MCF 10A (cell line): ENCODE data around the gene KLHL8. TPM values are rescaled to one million over a fixed set of nuclear protein-coding genes. Genes with fewer than 3 reads are reported as not detected.

Experiments
- BruUV-seq: library from RNA; stranded (reverse); fragments of 400-500 nt; replicated peaks from 2 replicates; lab custom pipeline; 2021; lab: Mats Ljungman, UMichigan
- CTCF ChIA-PET: fragments of 300-600 bp; sonication (Branson Sonifier 250); formaldehyde crosslinking; extraction: SDS; loops from one replicate; lab custom pipeline; 2021; ENCODE audit warnings: antibody characterized with exemption, inconsistent platforms; lab: Yijun Ruan, JAX
- POLR2A ChIA-PET: fragments of 300-600, 350-650 bp; sonication (Branson Sonifier 250); formaldehyde crosslinking; extraction: SDS; loops from one replicate; lab custom pipeline; 2020; ENCODE audit warnings: antibody characterized with exemption, inconsistent platforms; lab: Yijun Ruan, JAX
- DNase-seq: peaks from one replicate; pipeline ENCODE4 v3.0.0-alpha.2; 2018; ENCODE audit not compliant: unreplicated experiment
- H3K27ac Mint-ChIP-seq: one replicate; pipeline ENCODE4 v1.8.0; 2022; ENCODE audit warnings: mild to moderate bottlenecking, low read depth, mixed read lengths; ENCODE audit not compliant: unreplicated experiment
- H3K27me3 Mint-ChIP-seq: one replicate; pipeline ENCODE4 v1.8.0; 2022; ENCODE audit warnings: mixed read lengths; ENCODE audit not compliant: insufficient read depth, unreplicated experiment
- H3K36me3 Mint-ChIP-seq: one replicate; pipeline ENCODE4 v1.8.0; 2022; ENCODE audit warnings: mild to moderate bottlenecking, moderate library complexity, mixed read lengths; ENCODE audit not compliant: insufficient read depth, unreplicated experiment
- H3K4me1 Mint-ChIP-seq: one replicate; pipeline ENCODE4 v1.8.0; 2022; ENCODE audit warnings: mixed read lengths; ENCODE audit not compliant: insufficient read depth, unreplicated experiment
- H3K4me3 Mint-ChIP-seq: one replicate; pipeline ENCODE4 v1.8.0; 2022; ENCODE audit warnings: mild to moderate bottlenecking, moderate library complexity, mixed read lengths; ENCODE audit not compliant: unreplicated experiment
- H3K9me3 Mint-ChIP-seq: one replicate; pipeline ENCODE4 v1.8.0; 2022; ENCODE audit warnings: mixed read lengths; ENCODE audit not compliant: unreplicated experiment
- intact Hi-C: fragments of 100-400 bp; cut with micrococcal nuclease; formaldehyde crosslinking; loops from 2 replicates; pipeline ENCODE4 v1.14.1; 2022
- total RNA-seq: library from RNA; stranded (reverse); gene quantifications from 2 replicates; pipeline ENCODE4 v1.2.3, GENCODE V29; 2022
- TF ChIP-seq, protein P1 (sequence below): fragments of 200-600 bp; IDR thresholded peaks from one replicate; pipeline ENCODE4 v1.8.0; 2022; ENCODE audit warnings: antibody characterized with exemption, mild to moderate bottlenecking; ENCODE audit not compliant: unreplicated experiment

Gene KLHL8
- total RNA-seq, 1 experiment from 2014 or later: 14.9 TPM

DNA sequence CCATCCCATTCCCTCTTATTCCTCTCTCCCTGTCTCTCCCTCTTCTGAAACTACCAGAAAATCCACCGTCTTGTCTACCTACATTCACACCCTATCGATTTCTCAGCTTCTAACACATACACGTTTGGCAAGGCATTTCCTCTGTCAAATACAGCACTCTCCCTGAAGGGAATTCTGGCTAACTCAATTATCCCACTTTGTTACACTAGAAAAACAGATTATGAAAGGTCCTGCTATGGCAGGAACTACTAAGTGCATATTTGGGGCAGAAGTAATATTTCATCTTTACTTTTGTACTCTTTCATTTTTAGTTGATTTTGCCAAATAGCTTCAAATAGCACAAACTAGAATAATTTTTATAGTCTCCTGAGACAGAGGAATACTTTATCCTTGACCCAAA, 46.6 kb upstream of the KLHL8 start:
- Mint-ChIP-seq H3K27me3 (no peaks in the 10 kb centered on the region), H3K9me3 (no peaks in the 10 kb centered on the region), H3K4me3 (no peak overlapping the region), H3K36me3 (no peaks in the 10 kb centered on the region), H3K27ac (no peak overlapping the region), H3K4me1 (no peaks in the 10 kb centered on the region)
- intact Hi-C loops: no loop called here
- TF ChIP-seq, protein P1, sequence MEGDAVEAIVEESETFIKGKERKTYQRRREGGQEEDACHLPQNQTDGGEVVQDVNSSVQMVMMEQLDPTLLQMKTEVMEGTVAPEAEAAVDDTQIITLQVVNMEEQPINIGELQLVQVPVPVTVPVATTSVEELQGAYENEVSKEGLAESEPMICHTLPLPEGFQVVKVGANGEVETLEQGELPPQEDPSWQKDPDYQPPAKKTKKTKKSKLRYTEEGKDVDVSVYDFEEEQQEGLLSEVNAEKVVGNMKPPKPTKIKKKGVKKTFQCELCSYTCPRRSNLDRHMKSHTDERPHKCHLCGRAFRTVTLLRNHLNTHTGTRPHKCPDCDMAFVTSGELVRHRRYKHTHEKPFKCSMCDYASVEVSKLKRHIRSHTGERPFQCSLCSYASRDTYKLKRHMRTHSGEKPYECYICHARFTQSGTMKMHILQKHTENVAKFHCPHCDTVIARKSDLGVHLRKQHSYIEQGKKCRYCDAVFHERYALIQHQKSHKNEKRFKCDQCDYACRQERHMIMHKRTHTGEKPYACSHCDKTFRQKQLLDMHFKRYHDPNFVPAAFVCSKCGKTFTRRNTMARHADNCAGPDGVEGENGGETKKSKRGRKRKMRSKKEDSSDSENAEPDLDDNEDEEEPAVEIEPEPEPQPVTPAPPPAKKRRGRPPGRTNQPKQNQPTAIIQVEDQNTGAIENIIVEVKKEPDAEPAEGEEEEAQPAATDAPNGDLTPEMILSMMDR: no peak
- BruUV-seq: no TSS peak
- ChIA-PET POLR2A (no interaction called here), CTCF (interaction anchor here (0.7 kb wide), 2 partner anchors 111 to 576 kb away, joined by 3 read pairs; no protein-coding TSS in a partner anchor)
- DNase-seq: no peak

DNA sequence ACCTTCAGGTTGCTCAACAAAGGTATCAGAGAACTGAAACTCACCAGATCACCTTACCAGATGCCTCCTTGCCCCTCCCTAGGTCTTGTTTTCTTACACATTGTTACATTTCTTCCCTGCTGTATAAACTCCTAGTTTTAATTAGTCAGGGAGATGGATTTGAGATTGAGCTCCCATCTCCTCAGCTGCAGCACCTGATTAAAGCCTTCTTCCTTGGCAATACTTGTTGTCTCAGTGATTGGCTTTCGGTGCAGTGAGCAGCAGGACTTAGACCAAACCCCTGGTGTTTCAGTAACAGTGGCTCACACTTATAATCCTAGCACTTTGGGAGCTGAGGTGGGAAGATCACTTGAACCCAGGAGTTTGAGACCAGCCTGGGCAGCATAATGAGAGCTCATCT, 42.5 kb upstream of the KLHL8 start:
- Mint-ChIP-seq H3K36me3 (no peaks in the 10 kb centered on the region), H3K9me3 (no peaks in the 10 kb centered on the region), H3K4me3 (no peak overlapping the region), H3K27ac (no peak overlapping the region), H3K27me3 (no peaks in the 10 kb centered on the region), H3K4me1 (no peaks in the 10 kb centered on the region)
- BruUV-seq: no TSS peak
- CTCF ChIA-PET: interaction anchor here (0.6 to 1.9 kb wide), 3 partner anchors 9 to 333 kb away, joined by 3 to 4 read pairs (median 4); no protein-coding TSS in a partner anchor
- intact Hi-C loops: no loop called here
- POLR2A ChIA-PET: interaction anchor here (0.6 kb wide), 1 partner anchor 243 kb away, joined by 4 read pairs; no protein-coding TSS in a partner anchor
- TF ChIP-seq, protein P1: no peak
- DNase-seq: no peak

DNA sequence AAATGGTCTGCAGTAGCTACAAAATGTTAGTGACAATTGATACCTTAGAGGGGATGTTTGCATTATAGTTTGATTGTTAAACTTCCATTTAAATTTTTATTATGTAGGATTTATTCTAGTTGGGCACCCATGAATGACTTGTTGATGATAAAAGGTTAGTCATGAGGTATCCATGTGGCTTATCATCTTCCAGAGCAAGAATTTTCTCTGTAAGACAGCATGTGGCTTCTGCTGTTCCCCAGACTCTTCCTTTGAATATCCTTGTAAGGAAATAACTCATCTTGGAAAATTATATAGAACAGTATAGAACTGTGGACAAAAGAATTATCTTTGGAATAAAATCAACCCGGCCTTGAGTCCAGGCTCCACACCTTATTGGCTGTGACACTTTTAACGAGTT, 40.1 kb upstream of the KLHL8 start:
- POLR2A ChIA-PET: no interaction called here
- no TSS peak for BruUV-seq
- Mint-ChIP-seq H3K36me3 (no peaks in the 10 kb centered on the region), H3K27ac (no peak overlapping the region), H3K4me1 (no peaks in the 10 kb centered on the region), H3K4me3 (no peak overlapping the region), H3K27me3 (no peaks in the 10 kb centered on the region), H3K9me3 (peaks cover 6% of the 10 kb centered on the region)
- DNase-seq: no peak
- TF ChIP-seq, protein P1: no peak
- CTCF ChIA-PET: no interaction called here
- intact Hi-C loops: no loop called here

DNA sequence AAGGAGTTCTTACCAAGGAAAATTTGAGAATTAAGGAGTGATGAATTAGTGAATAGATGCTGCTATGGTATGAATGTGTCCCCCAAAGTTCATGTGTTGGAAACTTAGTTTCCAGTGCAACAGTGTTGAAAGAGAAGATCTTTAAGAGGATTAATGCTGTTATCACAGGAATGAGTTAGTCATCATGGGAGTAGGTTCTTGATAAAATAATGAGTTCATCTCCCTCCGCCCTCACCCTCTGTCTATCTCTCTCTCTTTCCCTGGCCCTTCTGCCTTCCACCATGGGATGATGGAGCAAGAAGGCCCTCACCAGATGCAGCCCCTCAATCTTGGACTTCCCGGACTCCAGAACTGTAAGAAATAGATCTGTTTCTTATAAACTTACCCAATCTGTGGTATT, 38.3 kb upstream of the KLHL8 start:
- intact Hi-C loops: no loop called here
- peaks cover 9% of the 10 kb centered on the region for H3K9me3 Mint-ChIP-seq
- ChIA-PET CTCF (interaction anchor here (0.7 kb wide), 1 partner anchor 1672 kb away, joined by 3 read pairs; no protein-coding TSS in a partner anchor), POLR2A (no interaction called here)
- H3K4me3 Mint-ChIP-seq: no peak overlapping the region
- no peak overlapping the region for H3K27ac Mint-ChIP-seq
- TF ChIP-seq, protein P1: no peak
- H3K36me3 Mint-ChIP-seq: no peaks in the 10 kb centered on the region
- no peak for DNase-seq
- H3K27me3 Mint-ChIP-seq: no peaks in the 10 kb centered on the region
- no peaks in the 10 kb centered on the region for H3K4me1 Mint-ChIP-seq
- no TSS peak for BruUV-seq
